ENCODE data around the gene KIR2DL1.
A peak's percentile ranks its signal among the peaks of the same experiment; 100 is the strongest.
"Not testable (repeated sequence)": the region's sequence is repeated elsewhere in the genome, so short reads cannot be mapped to it uniquely, and the experiment has no call there.

KIR2DL1 gene

GRCh38 chr19:54769646-54770045 lies at the start of gene KIR2DL1:
KIR2DL1 (plus strand) TSS chr19:54769793; CDS start chr19:54769851, 58 bp downstream.
- not testable (repeated sequence) for DNase-seq

- DNase-seq, result no peak
Measured at GRCh38 chr19:54724142-54724541, 45.5 kb upstream of the KIR2DL1 start, which contains the start of gene KIR3DL3. KIR3DL3 (plus strand) TSS chr19:54724442; CDS start chr19:54724497, 55 bp downstream.

GRCh38 chr19:54724644-54725043 lies 44.9 kb upstream of the KIR2DL1 start:
- DNase-seq, result no peak

GRCh38 chr19:54725321-54725720 lies 44.3 kb upstream of the KIR2DL1 start:
- no peak for DNase-seq

- DNase-seq, result no peak
Measured at GRCh38 chr19:54727562-54727961, 42.0 kb upstream of the KIR2DL1 start.

- no peak for DNase-seq
Measured at GRCh38 chr19:54728167-54728566, 41.4 kb upstream of the KIR2DL1 start.

- DNase-seq, result no peak
Measured at GRCh38 chr19:54729416-54730188, 40.0 kb upstream of the KIR2DL1 start.

GRCh38 chr19:54731191-54731590 lies 38.4 kb upstream of the KIR2DL1 start:
- DNase-seq, result no peak

- DNase-seq, result not testable (repeated sequence)
Measured at GRCh38 chr19:54738306-54738705, 31.3 kb upstream of the KIR2DL1 start, which contains the start of gene KIR2DL3. KIR2DL3 (plus strand) TSS chr19:54738513; CDS start chr19:54738546, 33 bp downstream.

GRCh38 chr19:54738715-54739114 lies 30.9 kb upstream of the KIR2DL1 start:
- DNase-seq, result no peak

GRCh38 chr19:54739587-54740497 lies 29.8 kb upstream of the KIR2DL1 start:
- no peak for DNase-seq

- DNase-seq, result not testable (repeated sequence)
Measured at GRCh38 chr19:54741950-54742349, 27.6 kb upstream of the KIR2DL1 start.

GRCh38 chr19:54744080-54744479 lies 25.5 kb upstream of the KIR2DL1 start:
- not testable (repeated sequence) for DNase-seq

- DNase-seq, result peak in 1 of 56 donors; percentile 2
Measured at GRCh38 chr19:54747614-54748322, 21.8 kb upstream of the KIR2DL1 start.

GRCh38 chr19:54750276-54750675 lies 19.3 kb upstream of the KIR2DL1 start:
- DNase-seq, result not testable (repeated sequence)

GRCh38 chr19:54756204-54757110 lies 13.1 kb upstream of the KIR2DL1 start:
- not testable (repeated sequence) for DNase-seq

- DNase-seq, result not testable (repeated sequence)
Measured at GRCh38 chr19:54758577-54758976, 11.0 kb upstream of the KIR2DL1 start.

- DNase-seq, result not testable (repeated sequence)
Measured at GRCh38 chr19:54764219-54764618, 5.4 kb upstream of the KIR2DL1 start.

- not testable (repeated sequence) for DNase-seq
Measured at GRCh38 chr19:54766464-54766863, 3.1 kb upstream of the KIR2DL1 start.

GRCh38 chr19:54770511-54770910 lies 918 bp downstream of the KIR2DL1 start:
- not testable (repeated sequence) for DNase-seq
